ENCODE results near the gene CHURC1.

The CHURC1 gene

GRCh38 chr14:64943556-64943955 is 29.3 kb downstream of the CHURC1 start:
- no peaks in the 10 kb centered on the region for H3K9me3 ChIP-seq (ENCODE audit: control insufficient read depth, insufficient read depth, low read depth, low read length)
- no peak overlapping the region for H3K27ac ChIP-seq (ENCODE audit: extremely low read depth, low read depth, low read length)
- TF ChIP-seq ZNF184 (tag by site-specific recombination; IDR thresholded peaks at IDR 0.05) (no peak), PBX3 (CRISPR knock-in tag; IDR thresholded peaks at IDR 0.05) (no peak), GFI1B (tag by site-specific recombination; IDR thresholded peaks at IDR 0.05) (no peak), ZNF658 (tag by site-specific recombination; IDR thresholded peaks at IDR 0.05) (no peak), ZNF701 (tag by site-specific recombination; IDR thresholded peaks at IDR 0.05) (no peak), ZNF16 (tag by site-specific recombination; IDR thresholded peaks at IDR 0.05; ENCODE audit: low read depth) (no peak)
- TF ChIP-seq, protein P1, sequence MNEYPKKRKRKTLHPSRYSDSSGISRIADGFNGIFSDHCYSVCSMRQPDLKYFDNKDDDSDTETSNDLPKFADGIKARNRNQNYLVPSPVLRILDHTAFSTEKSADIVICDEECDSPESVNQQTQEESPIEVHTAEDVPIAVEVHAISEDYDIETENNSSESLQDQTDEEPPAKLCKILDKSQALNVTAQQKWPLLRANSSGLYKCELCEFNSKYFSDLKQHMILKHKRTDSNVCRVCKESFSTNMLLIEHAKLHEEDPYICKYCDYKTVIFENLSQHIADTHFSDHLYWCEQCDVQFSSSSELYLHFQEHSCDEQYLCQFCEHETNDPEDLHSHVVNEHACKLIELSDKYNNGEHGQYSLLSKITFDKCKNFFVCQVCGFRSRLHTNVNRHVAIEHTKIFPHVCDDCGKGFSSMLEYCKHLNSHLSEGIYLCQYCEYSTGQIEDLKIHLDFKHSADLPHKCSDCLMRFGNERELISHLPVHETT (tag by site-specific recombination; IDR thresholded peaks at IDR 0.05): no peak
- TF ChIP-seq, protein P2, sequence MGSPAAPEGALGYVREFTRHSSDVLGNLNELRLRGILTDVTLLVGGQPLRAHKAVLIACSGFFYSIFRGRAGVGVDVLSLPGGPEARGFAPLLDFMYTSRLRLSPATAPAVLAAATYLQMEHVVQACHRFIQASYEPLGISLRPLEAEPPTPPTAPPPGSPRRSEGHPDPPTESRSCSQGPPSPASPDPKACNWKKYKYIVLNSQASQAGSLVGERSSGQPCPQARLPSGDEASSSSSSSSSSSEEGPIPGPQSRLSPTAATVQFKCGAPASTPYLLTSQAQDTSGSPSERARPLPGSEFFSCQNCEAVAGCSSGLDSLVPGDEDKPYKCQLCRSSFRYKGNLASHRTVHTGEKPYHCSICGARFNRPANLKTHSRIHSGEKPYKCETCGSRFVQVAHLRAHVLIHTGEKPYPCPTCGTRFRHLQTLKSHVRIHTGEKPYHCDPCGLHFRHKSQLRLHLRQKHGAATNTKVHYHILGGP (tag by site-specific recombination; IDR thresholded peaks at IDR 0.05): no peak
- ChIA-PET POLR2A (no interaction called here), CTCF (interaction anchor here (0.6 to 0.9 kb wide), 2 partner anchors 19 to 27 kb away, joined by 3 read pairs; no protein-coding TSS in a partner anchor)
- peaks cover 4 to 41% of the 10 kb centered on the region in 2 experiments; a peak in 2 of 3 replicates for H3K36me3 ChIP-seq (ENCODE audit: control insufficient read depth in 2 of 2, insufficient read depth in 1 of 2, low read length in 2 of 2)
- H3K4me1 ChIP-seq (ENCODE audit: control insufficient read depth, insufficient read depth, low read length): no peaks in the 10 kb centered on the region
- H3K4me3 ChIP-seq (ENCODE audit: low read depth, low read length): no peak overlapping the region

- Histone ChIP-seq H3K27ac (ENCODE audit: extremely low read depth, low read depth, low read length) (no peak overlapping the region), H3K4me1 (ENCODE audit: control insufficient read depth, insufficient read depth, low read length) (no peaks in the 10 kb centered on the region), H3K36me3 (ENCODE audit: control insufficient read depth in 2 of 2, insufficient read depth in 1 of 2, low read length in 2 of 2) (peaks cover 4 to 41% of the 10 kb centered on the region in 2 experiments; a peak in 2 of 3 replicates), H3K4me3 (ENCODE audit: low read depth, low read length) (no peak overlapping the region), H3K9me3 (ENCODE audit: control insufficient read depth, insufficient read depth, low read depth, low read length) (no peaks in the 10 kb centered on the region)
- ChIA-PET POLR2A (no interaction called here), CTCF (interaction anchor here (0.6 to 0.9 kb wide), 2 partner anchors 18 to 26 kb away, joined by 3 read pairs; no protein-coding TSS in a partner anchor)
- no peak for TF ChIP-seq ZNF157 (tag by site-specific recombination; IDR thresholded peaks at IDR 0.05)
Observed at GRCh38 chr14:64944041-64944440, 29.8 kb downstream of the CHURC1 start.

GRCh38 chr14:64944861-64945260 is 30.6 kb downstream of the CHURC1 start:
- no peak overlapping the region for H3K4me3 ChIP-seq (ENCODE audit: low read depth, low read length)
- no peak overlapping the region for H3K27ac ChIP-seq (ENCODE audit: extremely low read depth, low read depth, low read length)
- peaks cover 4 to 40% of the 10 kb centered on the region in 2 experiments; a peak in 2 of 3 replicates for H3K36me3 ChIP-seq (ENCODE audit: control insufficient read depth in 2 of 2, insufficient read depth in 1 of 2, low read length in 2 of 2)
- no peaks in the 10 kb centered on the region for H3K9me3 ChIP-seq (ENCODE audit: control insufficient read depth, insufficient read depth, low read depth, low read length)
- TF ChIP-seq GLIS1 (tag by site-specific recombination; IDR thresholded peaks at IDR 0.05): no peak
- TF ChIP-seq PBX3 (CRISPR knock-in tag; IDR thresholded peaks at IDR 0.05): no peak
- TF ChIP-seq ZNF785 (tag by site-specific recombination; IDR thresholded peaks at IDR 0.05): no peak
- TF ChIP-seq GLIS2 (tag by site-specific recombination; IDR thresholded peaks at IDR 0.05): no peak
- no peak for TF ChIP-seq ZNF292 (tag by site-specific recombination; IDR thresholded peaks at IDR 0.05; ENCODE audit: borderline replicate concordance, low read depth)
- TF ChIP-seq, protein P3, sequence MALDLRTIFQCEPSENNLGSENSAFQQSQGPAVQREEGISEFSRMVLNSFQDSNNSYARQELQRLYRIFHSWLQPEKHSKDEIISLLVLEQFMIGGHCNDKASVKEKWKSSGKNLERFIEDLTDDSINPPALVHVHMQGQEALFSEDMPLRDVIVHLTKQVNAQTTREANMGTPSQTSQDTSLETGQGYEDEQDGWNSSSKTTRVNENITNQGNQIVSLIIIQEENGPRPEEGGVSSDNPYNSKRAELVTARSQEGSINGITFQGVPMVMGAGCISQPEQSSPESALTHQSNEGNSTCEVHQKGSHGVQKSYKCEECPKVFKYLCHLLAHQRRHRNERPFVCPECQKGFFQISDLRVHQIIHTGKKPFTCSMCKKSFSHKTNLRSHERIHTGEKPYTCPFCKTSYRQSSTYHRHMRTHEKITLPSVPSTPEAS (tag by site-specific recombination; IDR thresholded peaks at IDR 0.05): no peak
- TF ChIP-seq SCRT1 (tag by site-specific recombination; IDR thresholded peaks at IDR 0.05; ENCODE audit: borderline replicate concordance): no peak
- no peak for TF ChIP-seq ZBTB26 (tag by site-specific recombination; optimal IDR thresholded peaks at IDR 0.05)
- no peak for TF ChIP-seq PRDM10 (tag by site-specific recombination; IDR thresholded peaks at IDR 0.05)
- TF ChIP-seq ZFP37 (tag by site-specific recombination; IDR thresholded peaks at IDR 0.05): no peak
- no peak for TF ChIP-seq ZNF654 (tag by site-specific recombination; IDR thresholded peaks at IDR 0.05; ENCODE audit: low read depth)
- no peak for TF ChIP-seq RBAK (tag by site-specific recombination; IDR thresholded peaks at IDR 0.05)
- H3K4me1 ChIP-seq (ENCODE audit: control insufficient read depth, insufficient read depth, low read length): no peaks in the 10 kb centered on the region
- ChIA-PET CTCF (interaction anchor here (0.9 kb wide), 1 partner anchor 15 kb away, joined by 3 read pairs; no protein-coding TSS in a partner anchor), POLR2A (no interaction called here)

All from HEK293 (cell line).